Tibial nerve (tissue), 4 donors: ENCODE results near the gene XPNPEP1. TPM values are rescaled to one million over a fixed set of nuclear protein-coding genes. Genes with fewer than 3 reads are reported as not detected.

ENCODE experiments used
- DNase-seq, 2 donors: peaks; one replicate each; pipeline ENCODE4 v3.0.0-alpha.2; 2019; ENCODE audit warnings: low spot score in 2 of 2
- H3K27ac ChIP-seq, 4 donors: fragments of 200-600 bp; sonication (generic) in 3 of 4; one replicate each; pipeline ENCODE4 v1.5.1; 2017 to 2019; ENCODE audit warnings: mild to moderate bottlenecking in 1 of 4
- H3K27me3 ChIP-seq, 2 donors: fragments of 200-600 bp; sonication (generic) in 1 of 2; one replicate each; pipeline versions ENCODE4 v1.5.1 to v1.6.0; 2017 to 2019
- H3K36me3 ChIP-seq, 3 donors: fragments of 200-600 bp; sonication (generic); one replicate each; pipeline ENCODE4 v1.5.1; 2018 to 2019
- H3K4me1 ChIP-seq, 4 donors: fragments of 200-600 bp; sonication (generic) in 3 of 4; one replicate each; pipeline ENCODE4 v1.5.1; 2017 to 2019
- H3K4me3 ChIP-seq, 4 donors: fragments of 200-600 bp; sonication (generic) in 3 of 4; one replicate each; pipeline ENCODE4 v1.5.1; 2017 to 2019; ENCODE audit warnings: mild to moderate bottlenecking in 1 of 4, moderate library complexity in 1 of 4
- H3K9me3 ChIP-seq, 4 donors: fragments of 200-600 bp; sonication (generic) in 3 of 4; one replicate each; pipeline ENCODE4 v1.5.1; 2017 to 2019
- CTCF ChIP-seq, 5 experiments: fragments of 200-600 bp in 3 of 5; fragments of 450-650 bp in 2 of 5; sonication (generic) in 3 of 5; IDR thresholded peaks; one replicate each; pipeline ENCODE4 v1.5.1; 2016 to 2019; ENCODE audit warnings: antibody characterized with exemption in 5 of 5, mild to moderate bottlenecking in 3 of 5, moderate library complexity in 2 of 5
- EP300 ChIP-seq, 2 donors: sonication (generic); formaldehyde crosslinking; IDR thresholded peaks; one replicate each; pipeline ENCODE4 v1.6.1; 2017; ENCODE audit warnings: antibody characterized with exemption in 2 of 2, mild to moderate bottlenecking in 1 of 2
- POLR2A ChIP-seq, 2 donors: fragments of 450-650 bp; IDR thresholded peaks; one replicate each; pipeline ENCODE4 v1.6.1; 2017; ENCODE audit warnings: antibody characterized with exemption in 2 of 2, mild to moderate bottlenecking in 2 of 2, moderate library complexity in 2 of 2
- WGBS, 2 donors: methylation state at CpG; one replicate each; pipeline ENCODE4 v1.1.5; 2018; 5-methylcytosine and 5-hydroxymethylcytosine counted together
- total RNA-seq, 4 donors: library from RNA; depleted of rRNA; stranded (reverse); fragments of >200 nt; gene quantifications; one replicate each; pipeline ENCODE4 v1.1.0, GENCODE V29; 2016

The XPNPEP1 gene
- total RNA-seq, 4 donors from 2014 or later, result 41.0 to 99.3 (median 62.4) TPM

GRCh38 chr10:109915566-109915965 lies 7.7 kb downstream of the XPNPEP1 start:
- H3K27ac ChIP-seq, result no peak overlapping the region
- no peaks in the 10 kb centered on the region for H3K9me3 ChIP-seq
- H3K4me3 ChIP-seq, result no peak overlapping the region
- no peak for TF ChIP-seq EP300 (IDR thresholded peaks at IDR 0.05)
- peaks cover 0 to 12% (median 8%) of the 10 kb centered on the region in 4 donors for H3K4me1 ChIP-seq
- H3K27me3 ChIP-seq, result no peaks in the 10 kb centered on the region
- DNase-seq, result no peak
- peaks cover 0 to 17% (median 0%) of the 10 kb centered on the region in 3 donors for H3K36me3 ChIP-seq
- WGBS, 2 donors, result 78 to 88% methylated on average over 2 of the region's 2 CpGs

GRCh38 chr10:109914966-109915365 lies 8.3 kb downstream of the XPNPEP1 start:
- no peak for DNase-seq
- H3K27ac ChIP-seq, result peak overlapping the region in 1 of 4 donors; percentile 36
- peaks cover 0 to 12% (median 8%) of the 10 kb centered on the region in 4 donors for H3K4me1 ChIP-seq
- no peaks in the 10 kb centered on the region for H3K9me3 ChIP-seq
- H3K4me3 ChIP-seq, result no peak overlapping the region
- TF ChIP-seq CTCF (IDR thresholded peaks at IDR 0.05), result no peak
- no peak for TF ChIP-seq EP300 (IDR thresholded peaks at IDR 0.05)
- TF ChIP-seq POLR2A (IDR thresholded peaks at IDR 0.05), result no peak
- WGBS, 2 donors, result 53 to 55% methylated on average over 3 of the region's 3 CpGs
- no peaks in the 10 kb centered on the region for H3K27me3 ChIP-seq
- H3K36me3 ChIP-seq, result peaks cover 0 to 19% (median 0%) of the 10 kb centered on the region in 3 donors

- Histone ChIP-seq H3K4me1 (peaks cover 0 to 12% (median 8%) of the 10 kb centered on the region in 4 donors), H3K27me3 (no peaks in the 10 kb centered on the region), H3K4me3 (no peak overlapping the region), H3K9me3 (no peaks in the 10 kb centered on the region), H3K36me3 (peaks cover 0 to 29% (median 0%) of the 10 kb centered on the region in 3 donors), H3K27ac (peak overlapping the region in 1 of 4 donors; percentile 39)
- TF ChIP-seq POLR2A (IDR thresholded peaks at IDR 0.05) (no peak), CTCF (IDR thresholded peaks at IDR 0.05) (no peak), EP300 (IDR thresholded peaks at IDR 0.05) (no peak)
- WGBS, 2 donors, result 63 to 80% methylated on average over 4 of the region's 4 CpGs
- no peak for DNase-seq
Observed at GRCh38 chr10:109913306-109913892, 9.9 kb downstream of the XPNPEP1 start.

- H3K27ac ChIP-seq, result peak overlapping the region in 1 of 4 donors; percentile 39
- H3K4me1 ChIP-seq, result peaks cover 0 to 12% (median 8%) of the 10 kb centered on the region in 4 donors
- no peaks in the 10 kb centered on the region for H3K27me3 ChIP-seq
- no peaks in the 10 kb centered on the region for H3K9me3 ChIP-seq
- 78 to 79% methylated on average over 2 of the region's 2 CpGs for WGBS, 2 donors
- H3K36me3 ChIP-seq, result peaks cover 0 to 29% (median 0%) of the 10 kb centered on the region in 3 donors
- no peak overlapping the region for H3K4me3 ChIP-seq
- no peak for DNase-seq
- TF ChIP-seq POLR2A (IDR thresholded peaks at IDR 0.05) (no peak), EP300 (IDR thresholded peaks at IDR 0.05) (peak in 1 of 2 donors; percentile 19), CTCF (IDR thresholded peaks at IDR 0.05) (no peak)
Observed at GRCh38 chr10:109912335-109913281, 10.7 kb downstream of the XPNPEP1 start.

GRCh38 chr10:109911903-109912302 lies 11.4 kb downstream of the XPNPEP1 start:
- no peak overlapping the region for H3K4me3 ChIP-seq
- no peak for DNase-seq
- no peaks in the 10 kb centered on the region for H3K9me3 ChIP-seq
- TF ChIP-seq CTCF (IDR thresholded peaks at IDR 0.05) (no peak), POLR2A (IDR thresholded peaks at IDR 0.05) (no peak), EP300 (IDR thresholded peaks at IDR 0.05) (no peak)
- H3K36me3 ChIP-seq, result peaks cover 0 to 35% (median 0%) of the 10 kb centered on the region in 3 donors
- peaks cover 0 to 12% (median 8%) of the 10 kb centered on the region in 4 donors for H3K4me1 ChIP-seq
- no peak overlapping the region for H3K27ac ChIP-seq
- H3K27me3 ChIP-seq, result no peaks in the 10 kb centered on the region
- 90% methylated on average over 3 of the region's 3 CpGs for WGBS, 2 donors
